ENCODE measurements around the gene ATAD1.
"Not testable (repeated sequence)": the region's sequence is repeated elsewhere in the genome, so short reads cannot be mapped to it uniquely, and the experiment has no call there.

The ATAD1 gene

DNA sequence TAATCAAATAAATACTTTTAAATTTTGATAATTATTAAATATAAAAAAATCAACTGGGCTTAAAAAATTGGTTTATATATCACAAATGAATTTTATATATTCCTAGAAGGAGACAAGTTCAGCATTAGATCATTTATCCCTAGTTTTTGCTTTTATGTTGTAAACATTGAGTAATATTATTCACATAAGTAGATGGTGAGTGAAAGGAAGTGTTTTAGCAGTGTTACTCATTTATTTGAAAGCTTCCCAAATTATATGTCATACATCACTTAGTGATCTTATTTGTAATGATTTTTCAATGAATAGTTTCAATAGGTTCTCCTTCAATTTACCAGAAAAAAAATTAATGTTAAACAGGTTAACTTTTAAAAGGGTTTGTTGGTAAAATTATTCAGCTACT lies 29.5 kb upstream of the ATAD1 start:
- in situ Hi-C loops (cut with MboI; ENCODE audit: low sequenced_read_pairs), result no loop called here

DNA sequence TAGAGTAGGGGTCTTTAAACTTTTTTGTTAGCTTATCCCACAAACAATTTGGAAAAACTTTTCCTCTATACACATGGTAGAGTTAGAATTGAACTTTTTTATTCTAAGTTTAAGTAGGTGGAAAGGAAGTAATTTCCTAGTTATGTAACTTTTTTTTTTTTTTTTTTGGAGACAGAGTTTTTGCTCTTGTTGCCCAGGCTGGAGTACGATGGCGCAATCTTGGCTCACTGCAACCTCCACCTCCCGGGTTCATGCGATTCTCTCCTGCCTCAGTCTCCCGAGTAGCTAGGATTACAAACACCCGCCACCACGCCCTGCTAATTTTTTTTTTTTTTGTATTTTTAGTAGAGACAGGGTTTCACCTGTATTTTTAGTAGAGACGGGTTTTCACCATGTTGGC lies 28.7 kb upstream of the ATAD1 start:
- in situ Hi-C loops (cut with MboI; ENCODE audit: low sequenced_read_pairs), result not testable (repeated sequence)

GRCh38 chr10:87846023-87846422 lies 28.0 kb upstream of the ATAD1 start:
- in situ Hi-C loops (cut with MboI; ENCODE audit: low sequenced_read_pairs), result no loop called here

GRCh38 chr10:87845624-87845998 lies 27.6 kb upstream of the ATAD1 start:
- in situ Hi-C loops (cut with MboI; ENCODE audit: low sequenced_read_pairs), result no loop called here

GRCh38 chr10:87844837-87845623 lies 27.0 kb upstream of the ATAD1 start:
- in situ Hi-C loops (cut with MboI; ENCODE audit: low sequenced_read_pairs), result no loop called here

GRCh38 chr10:87843714-87844113 lies 25.7 kb upstream of the ATAD1 start:
- in situ Hi-C loops (cut with MboI; ENCODE audit: low sequenced_read_pairs), result no loop called here

GRCh38 chr10:87842776-87843497 lies 24.9 kb upstream of the ATAD1 start:
- in situ Hi-C loops (cut with MboI; ENCODE audit: low sequenced_read_pairs), result no loop called here

DNA sequence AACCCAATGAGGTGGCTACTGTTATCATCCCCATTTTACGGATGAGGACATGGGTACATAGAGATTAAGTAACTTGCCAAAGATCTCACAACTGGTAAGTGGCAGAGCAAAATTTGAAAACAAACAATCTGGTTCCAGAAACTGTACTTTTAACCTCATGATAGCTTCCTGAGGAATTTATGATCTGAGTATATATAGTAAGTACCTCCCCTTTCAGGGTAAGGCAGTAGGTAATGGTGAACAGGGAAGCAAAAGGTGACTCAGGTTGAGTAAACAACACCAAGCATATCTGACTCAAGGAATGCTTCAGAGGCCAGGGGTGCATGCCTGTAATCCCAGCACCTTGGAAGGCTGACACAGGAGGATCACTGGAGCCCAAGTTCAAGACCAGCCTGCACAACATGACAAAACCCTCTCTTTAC lies 24.2 kb upstream of the ATAD1 start:
- in situ Hi-C loops (cut with MboI; ENCODE audit: low sequenced_read_pairs), result no loop called here

DNA sequence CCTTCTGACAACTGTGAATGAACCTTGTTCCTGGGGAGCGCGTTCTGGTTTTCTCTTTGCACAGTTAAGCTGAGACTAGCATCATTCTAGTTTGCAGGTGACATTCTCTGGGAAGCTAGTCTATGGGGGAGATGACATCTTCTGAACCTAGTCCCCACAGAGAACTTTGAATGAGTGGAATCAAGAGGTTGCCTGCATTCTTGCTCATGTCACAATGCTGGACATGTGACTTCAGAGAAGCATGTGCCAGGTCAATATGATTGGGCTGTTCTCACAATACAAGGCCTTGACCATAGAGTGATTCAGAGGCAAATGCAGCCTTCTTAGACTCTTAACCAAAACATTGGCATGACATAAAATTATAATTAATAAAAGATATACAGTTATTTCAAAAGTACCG lies 23.2 kb upstream of the ATAD1 start:
- in situ Hi-C loops (cut with MboI; ENCODE audit: low sequenced_read_pairs), result no loop called here

- in situ Hi-C loops (cut with MboI; ENCODE audit: low sequenced_read_pairs), result no loop called here
These were observed 20.6 kb upstream of the ATAD1 start for GRCh38 chr10:87838650-87839049.

DNA sequence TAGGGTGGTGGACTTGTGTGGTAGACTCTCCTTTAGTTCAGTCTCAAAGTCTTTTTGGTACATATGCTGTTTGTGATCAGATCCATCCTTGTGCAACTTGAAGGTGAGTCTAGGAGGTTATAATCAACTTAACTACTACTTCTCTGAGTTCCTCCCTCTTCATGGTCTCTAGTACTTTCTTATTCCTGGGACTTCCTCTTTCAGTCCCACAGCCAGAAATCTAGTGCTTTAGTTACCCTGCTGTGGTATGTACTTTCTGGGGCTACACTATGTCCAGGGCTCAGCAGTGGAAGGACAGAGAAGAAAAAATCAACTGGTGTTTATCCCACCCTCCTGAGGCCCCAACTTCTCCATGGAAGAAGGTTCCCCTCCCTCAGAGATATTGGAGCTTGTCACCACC lies 19.4 kb upstream of the ATAD1 start:
- in situ Hi-C loops (cut with MboI; ENCODE audit: low sequenced_read_pairs), result no loop called here

- in situ Hi-C loops (cut with MboI; ENCODE audit: low sequenced_read_pairs), result no loop called here
These were observed 18.1 kb upstream of the ATAD1 start for GRCh38 chr10:87836098-87836497.

DNA sequence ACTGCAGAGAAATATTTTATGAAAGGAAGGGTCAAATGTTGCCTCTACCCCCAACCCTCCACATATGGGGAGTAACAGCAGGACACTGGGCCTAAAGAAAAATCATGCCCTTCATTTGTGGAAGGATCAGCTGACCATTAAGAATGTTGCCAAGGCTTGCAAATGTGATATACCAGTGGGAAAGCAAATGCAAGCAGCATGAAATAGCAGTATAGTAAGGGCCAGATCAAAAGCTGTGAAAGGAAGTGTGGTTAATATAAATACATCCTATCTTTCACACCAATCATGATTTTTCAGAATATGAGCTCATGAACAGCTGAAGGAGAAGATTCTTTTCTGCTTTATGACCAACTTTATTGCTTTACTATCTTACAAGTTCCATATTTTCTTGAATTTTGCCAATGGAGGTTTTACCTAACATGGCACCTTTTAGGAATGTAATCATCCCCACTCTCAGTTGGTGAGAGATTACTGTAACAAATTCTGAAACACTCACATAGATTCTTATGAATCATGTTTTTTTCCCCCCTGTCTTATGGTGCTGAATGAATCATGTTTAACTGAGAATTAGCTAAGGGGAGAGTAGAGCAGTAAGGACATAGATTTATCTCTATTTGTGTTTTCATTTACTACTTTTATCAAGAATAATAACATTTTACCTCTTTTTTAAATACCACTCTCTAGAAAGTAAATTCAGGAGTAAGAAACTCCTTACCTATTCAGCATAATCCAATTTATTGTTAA lies 12.1 kb upstream of the ATAD1 start:
- in situ Hi-C loops (cut with MboI; ENCODE audit: low sequenced_read_pairs), result no loop called here

DNA sequence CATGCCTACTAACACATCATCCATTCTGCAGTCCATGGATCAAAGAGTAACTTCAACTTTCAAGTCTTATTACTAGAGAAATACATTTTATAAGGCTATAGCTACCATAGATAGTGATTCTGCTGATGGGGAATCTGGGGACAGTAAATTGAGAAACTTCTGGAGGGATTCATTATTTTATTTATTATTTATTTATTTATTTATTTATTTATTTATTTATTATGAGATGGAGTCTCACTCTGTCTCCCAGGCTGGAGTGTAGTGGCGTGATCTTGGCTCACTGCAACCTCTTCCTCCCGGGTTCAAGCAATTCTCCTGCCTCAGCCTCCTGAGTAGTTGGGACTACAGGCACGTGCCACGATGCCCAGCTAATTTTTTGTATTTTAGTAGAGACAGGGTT lies 11.0 kb upstream of the ATAD1 start:
- in situ Hi-C loops (cut with MboI; ENCODE audit: low sequenced_read_pairs), result not testable (repeated sequence)

GRCh38 chr10:87827681-87828080 lies 9.7 kb upstream of the ATAD1 start:
- in situ Hi-C loops (cut with MboI; ENCODE audit: low sequenced_read_pairs), result no loop called here

GRCh38 chr10:87826653-87827052 lies 8.6 kb upstream of the ATAD1 start:
- in situ Hi-C loops (cut with MboI; ENCODE audit: low sequenced_read_pairs), result no loop called here

DNA sequence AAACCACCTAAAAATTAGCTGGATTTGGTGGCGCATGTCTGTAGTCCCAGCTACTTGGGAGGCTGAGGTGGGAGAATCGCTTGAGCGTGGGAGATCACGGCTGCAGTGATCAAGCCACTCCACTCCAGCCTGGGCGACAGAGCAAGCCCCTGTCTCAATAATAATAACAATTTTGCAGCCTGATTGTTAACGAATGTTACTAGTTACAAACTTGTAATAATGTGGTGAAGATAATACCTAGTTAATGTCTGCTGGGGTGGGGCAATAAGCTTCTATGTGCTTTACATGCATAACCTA lies 1.2 kb upstream of the ATAD1 start:
- in situ Hi-C loops (cut with MboI; ENCODE audit: low sequenced_read_pairs), result no loop called here

DNA sequence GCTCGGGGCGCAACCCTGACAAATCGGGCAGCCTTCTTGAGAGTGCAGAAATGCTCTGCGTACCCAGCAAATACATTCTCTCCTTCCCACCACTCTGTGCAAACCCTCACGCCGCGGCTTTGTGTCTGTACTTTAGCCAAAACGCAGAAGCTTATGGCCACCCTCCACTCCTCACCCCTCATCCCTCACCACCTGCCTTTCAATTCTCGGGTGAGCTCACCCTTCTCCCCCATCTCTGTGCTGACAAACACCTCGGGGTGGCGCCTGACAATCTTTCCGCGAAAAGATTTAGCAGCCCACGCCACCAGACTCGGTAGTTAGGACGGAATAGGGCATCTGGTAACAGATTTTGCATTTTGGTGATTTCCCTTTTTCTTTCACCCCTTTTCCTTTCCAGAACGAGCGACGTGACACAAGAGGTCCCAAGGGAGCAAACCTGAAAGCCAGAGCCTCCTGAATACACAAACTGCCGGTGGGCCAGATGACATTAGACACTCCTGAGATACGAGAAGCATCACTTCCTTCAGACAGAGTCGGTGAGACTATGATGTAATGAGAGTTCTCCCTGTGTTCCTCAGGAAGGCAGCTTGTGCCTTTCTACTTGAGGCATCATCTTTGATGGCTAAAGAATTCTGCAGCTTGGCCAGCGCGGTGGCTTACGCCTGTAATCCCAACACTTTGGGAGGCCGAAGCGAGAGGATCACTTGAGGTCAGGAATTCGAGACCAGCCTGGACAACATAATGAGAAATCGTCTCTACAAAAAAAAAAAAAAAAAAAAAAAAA lies 671 bp upstream of the ATAD1 start:
- in situ Hi-C loops (cut with MboI; ENCODE audit: low sequenced_read_pairs), result no loop called here

GRCh38 chr10:87816898-87817608 lies 973 bp downstream of the ATAD1 start:
- in situ Hi-C loops (cut with MboI; ENCODE audit: low sequenced_read_pairs), result no loop called here

- in situ Hi-C loops (cut with MboI; ENCODE audit: low sequenced_read_pairs), result no loop called here
These were observed 1.7 kb downstream of the ATAD1 start for GRCh38 chr10:87816163-87816897.

All from HL-60/S4 treated with retinoic acid at 250 ng/mL for 4 days and 3 days (cell line).